AG04449 (cell line): ENCODE results near the gene FHAD1.

Experiments
- CTCF ChIA-PET: fragments of 350-600 bp; formaldehyde crosslinking; extraction: SDS; loops from one replicate; lab custom pipeline; 2021; ENCODE audit warnings: antibody characterized with exemption; lab: Yijun Ruan, JAX
- POLR2A ChIA-PET: fragments of 400-600, 350-600 bp; formaldehyde crosslinking; extraction: SDS; loops from one replicate; lab custom pipeline; 2020; ENCODE audit warnings: antibody characterized with exemption, inconsistent platforms; lab: Yijun Ruan, JAX
- DNase-seq: peaks from one replicate; pipeline ENCODE4 v3.0.0-alpha.2; 2010; ENCODE audit warnings: low read depth, low spot score
- H3K4me3 ChIP-seq: 2 replicates; pipeline ENCODE4 v1.5.1; 2011; ENCODE audit warnings: low read depth, mild to moderate bottlenecking, control low read depth, low read length
- CTCF ChIP-seq: IDR thresholded peaks from one replicate; pipeline ENCODE4 v1.5.1; 2011; ENCODE audit warnings: mild to moderate bottlenecking, moderate library complexity, low read length, control low read depth, inconsistent platforms; ENCODE audit not compliant: insufficient read depth; ENCODE audit errors: missing control alignments

FHAD1 gene

DNA sequence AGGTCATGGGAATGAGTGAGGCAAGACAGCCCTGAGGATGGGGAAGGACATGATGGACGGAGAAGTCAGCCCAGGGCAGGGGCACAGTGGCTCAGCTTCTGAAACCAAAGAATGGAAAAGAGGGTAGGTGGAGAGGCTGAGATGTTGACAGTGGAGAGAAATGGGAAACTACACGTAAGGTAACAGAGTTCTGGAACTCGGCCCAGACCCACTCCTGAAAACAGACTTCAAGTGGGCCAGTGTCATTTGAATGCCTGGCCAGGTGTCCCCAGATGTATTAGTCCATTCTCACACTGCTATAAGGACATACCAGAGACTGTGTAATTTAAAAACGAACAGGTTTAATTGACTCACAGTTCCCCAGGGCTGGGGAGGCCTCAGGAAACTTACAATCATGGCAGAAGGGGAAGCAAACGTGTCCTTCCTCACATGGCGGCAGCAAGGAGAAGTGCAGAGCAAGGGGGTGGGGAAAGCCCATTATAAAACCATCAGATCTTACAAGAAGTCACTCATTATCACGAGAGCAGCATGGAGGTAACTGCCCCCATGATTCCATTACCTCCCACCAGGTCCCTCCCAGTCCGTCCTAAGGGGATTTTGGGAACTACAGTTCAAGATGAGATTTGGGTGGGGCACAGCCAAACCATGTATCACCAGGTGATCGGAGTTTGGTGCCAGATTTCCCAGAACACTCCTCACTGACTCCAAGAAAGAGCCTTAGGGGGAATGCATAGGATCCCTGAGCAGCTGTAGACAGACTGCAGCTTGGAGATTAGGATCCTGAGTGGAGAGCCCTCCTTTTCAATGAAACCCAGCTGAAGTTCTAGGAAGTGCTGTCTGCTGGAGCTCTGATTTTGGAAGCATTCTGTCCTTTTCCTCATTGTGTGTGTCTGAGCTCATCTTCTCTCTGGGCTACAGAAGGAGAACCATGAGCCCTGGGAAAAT lies 40.3 kb downstream of the FHAD1 start:
- no peak overlapping the region for H3K4me3 ChIP-seq
- CTCF ChIA-PET: interaction anchor here (0.7 to 2.4 kb wide), 4 partner anchors 14 to 144 kb away, joined by 3 to 7 read pairs (median 4); no protein-coding TSS in a partner anchor
- POLR2A ChIA-PET: no interaction called here
- no peak for DNase-seq
- TF ChIP-seq CTCF: no peak

DNA sequence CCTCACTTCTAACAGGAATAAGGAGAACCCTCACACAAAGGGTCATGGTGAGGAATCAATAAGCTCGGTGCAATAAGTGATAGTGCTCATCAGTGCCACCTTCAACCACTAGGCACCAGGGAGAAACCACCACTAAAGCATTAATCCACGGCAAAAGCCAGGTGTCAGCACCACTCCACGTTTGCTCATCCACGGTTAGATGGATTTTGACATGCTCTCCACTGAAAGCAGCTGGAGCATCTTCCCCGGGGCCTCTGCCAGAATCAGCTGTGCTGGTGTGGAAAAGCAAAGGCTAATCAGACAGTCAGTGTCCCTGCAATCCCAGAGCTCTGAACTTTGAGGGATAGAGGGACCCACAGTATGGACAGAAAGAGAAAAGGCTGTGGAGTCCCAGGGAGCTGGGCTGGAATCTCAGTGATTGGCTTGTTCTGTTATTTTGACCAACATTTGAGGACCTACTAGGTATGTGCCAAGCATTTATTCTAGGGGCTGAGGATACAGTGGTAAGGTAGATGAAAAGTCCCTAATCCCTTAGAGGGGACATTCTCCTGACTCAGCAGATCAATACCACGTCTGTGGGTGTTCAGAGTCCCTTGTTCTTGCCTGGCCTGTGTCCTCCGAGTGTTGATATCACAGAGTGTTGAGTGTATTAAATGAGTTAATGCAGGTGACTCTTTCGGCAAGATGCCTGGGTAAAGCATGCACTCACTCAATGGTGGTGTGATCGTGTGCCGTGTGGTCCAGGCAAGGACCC lies 41.3 kb downstream of the FHAD1 start:
- H3K4me3 ChIP-seq: no peak overlapping the region
- DNase-seq: no peak
- ChIA-PET CTCF (interaction anchor here (0.8 to 2.4 kb wide), 4 partner anchors 13 to 143 kb away, joined by 3 to 7 read pairs (median 4); no protein-coding TSS in a partner anchor), POLR2A (no interaction called here)
- TF ChIP-seq CTCF: no peak

DNA sequence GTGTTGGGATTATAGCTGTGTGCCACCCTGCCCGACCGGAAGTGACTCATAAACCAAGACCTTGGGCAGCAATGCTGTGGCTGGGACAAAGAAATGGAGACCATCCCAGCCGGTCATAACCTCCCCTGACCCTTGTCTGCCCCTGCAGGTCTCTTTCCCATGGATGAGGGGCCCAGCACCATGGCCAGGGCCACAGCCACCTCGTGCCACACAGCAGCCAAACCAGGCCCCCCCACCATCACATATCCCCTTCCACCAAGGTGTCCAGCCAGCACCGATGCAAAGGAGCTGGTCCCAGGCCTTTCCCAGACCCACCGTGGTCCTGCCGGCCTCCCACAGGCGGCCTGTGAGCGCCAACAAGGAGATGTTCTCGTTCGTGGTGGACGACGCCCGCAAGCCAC lies 42.2 kb downstream of the FHAD1 start:
- TF ChIP-seq CTCF: no peak
- H3K4me3 ChIP-seq: no peak overlapping the region
- DNase-seq: no peak
- ChIA-PET CTCF (interaction anchor here (1.1 to 2.4 kb wide), 4 partner anchors 15 to 142 kb away, joined by 3 to 7 read pairs (median 6); no protein-coding TSS in a partner anchor), POLR2A (no interaction called here)

DNA sequence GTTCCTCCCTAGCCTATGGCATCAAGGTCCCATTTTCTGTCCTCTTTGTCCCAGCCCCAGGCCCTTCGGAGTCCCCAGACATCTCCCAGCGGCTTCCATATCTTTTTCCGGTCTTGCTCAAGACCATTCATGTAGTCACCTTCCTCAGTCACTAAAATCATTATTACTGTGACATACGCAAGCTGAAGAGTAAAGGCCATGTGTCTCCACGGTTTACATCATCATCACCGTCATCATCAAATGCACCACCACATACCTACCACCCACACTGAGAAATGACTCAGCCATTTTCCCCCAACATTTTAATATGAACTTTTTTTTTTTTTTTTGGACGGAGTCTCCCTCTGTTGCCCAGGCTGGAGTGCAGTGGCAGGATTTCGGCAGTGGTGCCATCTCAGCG lies 43.4 kb downstream of the FHAD1 start:
- ChIA-PET CTCF (interaction anchor here (0.7 to 1.7 kb wide), 2 partner anchors 13 to 33 kb away, joined by 4 to 5 read pairs; no protein-coding TSS in a partner anchor), POLR2A (interaction anchor here (0.7 kb wide), 1 partner anchor 85 kb away, joined by 4 read pairs; no protein-coding TSS in a partner anchor)
- H3K4me3 ChIP-seq: no peak overlapping the region
- no peak for TF ChIP-seq CTCF
- DNase-seq: no peak

- H3K4me3 ChIP-seq: no peak overlapping the region
- ChIA-PET POLR2A (no interaction called here), CTCF (interaction anchor here (1.6 to 1.7 kb wide), 2 partner anchors 9 to 28 kb away, joined by 6 to 8 read pairs; no protein-coding TSS in a partner anchor)
- no peak for TF ChIP-seq CTCF
- DNase-seq: no peak
Observed at GRCh38 chr1:15295696-15296095, 48.7 kb downstream of the FHAD1 start.
